ENCODE data around the gene PBX4.
A peak's percentile ranks its signal among the peaks of the same experiment; 100 is the strongest.
"Not testable (repeated sequence)": the region's sequence is repeated elsewhere in the genome, so short reads cannot be mapped to it uniquely, and the experiment has no call there.

Gene PBX4

GRCh38 chr19:19618219-19619051 lies at the start of gene PBX4:
TSS of gene PBX4 (minus strand) at chr19:19618687. CDS start at chr19:19618629, 58 bp downstream.
- Histone ChIP-seq H3K9me3 (no peaks in the 10 kb centered on the region), H3K4me3 (ENCODE audit: low read depth in 1 of 2, low read length in 1 of 2) (peak within 1 kb of the TSS; percentile 57 to 64), H3K4me1 (ENCODE audit: control insufficient read depth in 1 of 2, insufficient read depth in 1 of 2, low read depth in 1 of 2, low read length in 1 of 2) (peaks cover 13 to 17% of the 10 kb centered on the region in 2 experiments), H3K36me3 (peaks cover 19% of the 10 kb centered on the region), H3K27ac (peak within 1 kb of the TSS; percentile 41), H3K27me3 (peaks cover 9% of the 10 kb centered on the region)
- TF ChIP-seq CTCF (IDR thresholded peaks at IDR 0.05) = peak; percentile 57

- not testable (repeated sequence) for H3K9me3 ChIP-seq; H3K4me3 ChIP-seq (ENCODE audit: low read depth in 1 of 2, low read length in 1 of 2); H3K27me3 ChIP-seq; H3K36me3 ChIP-seq; H3K27ac ChIP-seq
- peaks cover 41% of the 10 kb centered on the region in 2 experiments for H3K4me1 ChIP-seq (ENCODE audit: control insufficient read depth in 1 of 2, insufficient read depth in 1 of 2, low read depth in 1 of 2, low read length in 1 of 2)
Observed at GRCh38 chr19:19665420-19665948, 47.0 kb upstream of the PBX4 start.

- Histone ChIP-seq H3K4me3 (ENCODE audit: low read depth in 1 of 2, low read length in 1 of 2) (peak within 1 kb of the TSS; percentile 96 to 99), H3K9me3 (no peaks in the 10 kb centered on the region), H3K27me3 (no peaks in the 10 kb centered on the region), H3K4me1 (ENCODE audit: control insufficient read depth in 1 of 2, insufficient read depth in 1 of 2, low read depth in 1 of 2, low read length in 1 of 2) (peaks cover 31 to 33% of the 10 kb centered on the region in 2 experiments), H3K27ac (peak within 1 kb of the TSS; percentile 97), H3K36me3 (peaks cover 15% of the 10 kb centered on the region)
- TF ChIP-seq CTCF (IDR thresholded peaks at IDR 0.05) = peak; percentile 46
Observed at GRCh38 chr19:19663256-19664120, 45.0 kb upstream of the PBX4 start, which contains the start of gene ATP13A1. TSS of gene ATP13A1 (minus strand) at chr19:19663676. CDS start at chr19:19663666, 10 bp downstream.

- no peaks in the 10 kb centered on the region for H3K9me3 ChIP-seq
- peak overlapping the region; percentile 96 to 99 for H3K4me3 ChIP-seq (ENCODE audit: low read depth in 1 of 2, low read length in 1 of 2)
- H3K27ac ChIP-seq = peak overlapping the region; percentile 97
- no peak for TF ChIP-seq CTCF (IDR thresholded peaks at IDR 0.05)
- H3K36me3 ChIP-seq = peaks cover 22% of the 10 kb centered on the region
- H3K27me3 ChIP-seq = no peaks in the 10 kb centered on the region
- peaks cover 25 to 28% of the 10 kb centered on the region in 2 experiments for H3K4me1 ChIP-seq (ENCODE audit: control insufficient read depth in 1 of 2, insufficient read depth in 1 of 2, low read depth in 1 of 2, low read length in 1 of 2)
Observed at GRCh38 chr19:19662871-19663255, 44.4 kb upstream of the PBX4 start.

GRCh38 chr19:19662344-19662743 lies 43.9 kb upstream of the PBX4 start:
- Histone ChIP-seq H3K27me3 (no peaks in the 10 kb centered on the region), H3K4me3 (ENCODE audit: low read depth in 1 of 2, low read length in 1 of 2) (peak overlapping the region in 1 of 2 experiments; percentile 96), H3K4me1 (ENCODE audit: control insufficient read depth in 1 of 2, insufficient read depth in 1 of 2, low read depth in 1 of 2, low read length in 1 of 2) (peaks cover 20 to 23% of the 10 kb centered on the region in 2 experiments), H3K27ac (peak overlapping the region; percentile 97), H3K36me3 (peaks cover 27% of the 10 kb centered on the region), H3K9me3 (no peaks in the 10 kb centered on the region)
- TF ChIP-seq CTCF (IDR thresholded peaks at IDR 0.05) = no peak

All from neutrophil (primary cell).